OCI-LY1 (cell line): Measurements from ENCODE around the gene RPL27.

ENCODE experiments used
- CTCF ChIP-seq: fragments of 200-600 bp; sonication (generic), shearing (Covaris generic); IDR thresholded peaks from 2 replicates; pipeline ENCODE4 v1.5.1; 2017; ENCODE audit warnings: mild to moderate bottlenecking, antibody characterized with exemption, low read length, moderate library complexity, mixed read lengths
- EZH2 ChIP-seq: fragments of 200-600 bp; sonication (generic), shearing (Covaris generic); IDR thresholded peaks from 2 replicates; pipeline ENCODE4 v1.8.0; 2017; ENCODE audit warnings: borderline replicate concordance, mixed run types, mild to moderate bottlenecking, antibody characterized with exemption, low read length, moderate library complexity, mixed read lengths

GRCh38 chr17:42999003-42999525 is 845 bp downstream of the RPL27 start:
- TF ChIP-seq CTCF (no peak), EZH2 (no peak)
